Breast epithelium (tissue), 4 donors: ENCODE measurements around the gene FSHR. TPM values are rescaled to one million over a fixed set of nuclear protein-coding genes. Genes with fewer than 3 reads are reported as not detected.

Experiments used
- DNase-seq, 2 donors: peaks; one replicate each; pipeline ENCODE4 v3.0.0-alpha.2; 2019; ENCODE audit warnings: low spot score in 2 of 2
- H3K27ac ChIP-seq, 2 donors: fragments of 200-600 bp; sonication (generic) in 1 of 2; one replicate each; pipeline ENCODE4 v1.5.1; 2016 to 2019; ENCODE audit warnings: mild to moderate bottlenecking in 1 of 2
- H3K27me3 ChIP-seq, 2 donors: fragments of 200-600 bp; sonication (generic) in 1 of 2; one replicate each; pipeline versions ENCODE4 v1.5.1 to v1.6.0; 2017 to 2019; ENCODE audit warnings: control low read depth in 1 of 2, mild to moderate bottlenecking in 1 of 2
- H3K36me3 ChIP-seq: fragments of 200-600 bp; one replicate; pipeline ENCODE4 v1.5.1; 2019
- H3K4me1 ChIP-seq, 2 donors: fragments of 200-600 bp; sonication (generic); one replicate each; pipeline ENCODE4 v1.5.1; 2016 to 2019; ENCODE audit warnings: control low read depth in 1 of 2
- H3K4me3 ChIP-seq, 3 donors: fragments of 200-600 bp; sonication (generic); 1 replicate in 2 of 3; 2 replicates in 1 of 3; pipeline ENCODE4 v1.5.1; 2016 to 2019; ENCODE audit warnings: mild to moderate bottlenecking in 3 of 3, moderate library complexity in 2 of 3
- H3K9me3 ChIP-seq, 2 donors: fragments of 200-600 bp; sonication (generic) in 1 of 2; one replicate each; pipeline ENCODE4 v1.5.1; 2016 to 2019; ENCODE audit warnings: control low read depth in 1 of 2
- POLR2A ChIP-seq: fragments of 450-650 bp; IDR thresholded peaks from one replicate; pipeline ENCODE4 v1.6.1; 2016; ENCODE audit warnings: antibody characterized with exemption, mild to moderate bottlenecking, moderate library complexity
- POLR2AphosphoS5 ChIP-seq, 3 donors: sonication (generic); formaldehyde crosslinking; IDR thresholded peaks; one replicate each; pipeline ENCODE4 v1.6.1; 2017; ENCODE audit warnings: antibody characterized with exemption in 3 of 3
- intact Hi-C: fragments of 100-400 bp; cut with DNase I; formaldehyde crosslinking; loops from one replicate; pipeline ENCODE4 v1.15.1; 2023; ENCODE audit warnings: low total_unique reads
- total RNA-seq, 3 donors: library from RNA; depleted of rRNA; stranded (reverse); fragments of >200 nt; gene quantifications; one replicate each; pipeline ENCODE4 v1.1.0, GENCODE V29; 2016
- TF ChIP-seq, protein P1 (sequence below), 3 donors: fragments of 450-650 bp; IDR thresholded peaks; one replicate each; pipeline ENCODE4 v1.5.1; 2016 to 2017; ENCODE audit warnings: antibody characterized with exemption in 3 of 3, mild to moderate bottlenecking in 3 of 3, moderate library complexity in 3 of 3

Gene FSHR
- total RNA-seq, 3 donors from 2014 or later = not detected

DNA sequence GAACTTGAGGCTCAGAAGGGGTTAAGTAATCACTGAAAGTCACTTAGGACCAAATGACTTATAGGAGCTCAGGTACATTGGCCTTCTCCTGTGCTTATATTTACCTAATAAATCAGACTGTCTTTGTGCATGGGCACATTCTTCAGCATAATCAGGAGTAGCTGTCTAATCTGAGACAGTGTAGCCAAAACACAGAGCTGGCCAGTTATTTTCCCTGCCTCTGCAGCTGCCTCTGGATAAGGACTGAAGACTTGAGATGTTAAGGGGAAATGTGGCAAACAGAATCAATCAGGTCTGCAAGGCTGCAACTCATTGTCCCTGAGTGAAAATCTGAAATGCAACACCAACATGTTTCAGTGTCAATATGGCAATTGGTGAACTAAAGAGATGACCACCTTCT is 1.5 kb downstream of the FSHR start:
- DNase-seq = no peak
- no peaks in the 10 kb centered on the region for H3K36me3 ChIP-seq
- H3K27me3 ChIP-seq = no peaks in the 10 kb centered on the region
- H3K27ac ChIP-seq = no peak overlapping the region
- TF ChIP-seq POLR2A = no peak
- TF ChIP-seq, protein P1, sequence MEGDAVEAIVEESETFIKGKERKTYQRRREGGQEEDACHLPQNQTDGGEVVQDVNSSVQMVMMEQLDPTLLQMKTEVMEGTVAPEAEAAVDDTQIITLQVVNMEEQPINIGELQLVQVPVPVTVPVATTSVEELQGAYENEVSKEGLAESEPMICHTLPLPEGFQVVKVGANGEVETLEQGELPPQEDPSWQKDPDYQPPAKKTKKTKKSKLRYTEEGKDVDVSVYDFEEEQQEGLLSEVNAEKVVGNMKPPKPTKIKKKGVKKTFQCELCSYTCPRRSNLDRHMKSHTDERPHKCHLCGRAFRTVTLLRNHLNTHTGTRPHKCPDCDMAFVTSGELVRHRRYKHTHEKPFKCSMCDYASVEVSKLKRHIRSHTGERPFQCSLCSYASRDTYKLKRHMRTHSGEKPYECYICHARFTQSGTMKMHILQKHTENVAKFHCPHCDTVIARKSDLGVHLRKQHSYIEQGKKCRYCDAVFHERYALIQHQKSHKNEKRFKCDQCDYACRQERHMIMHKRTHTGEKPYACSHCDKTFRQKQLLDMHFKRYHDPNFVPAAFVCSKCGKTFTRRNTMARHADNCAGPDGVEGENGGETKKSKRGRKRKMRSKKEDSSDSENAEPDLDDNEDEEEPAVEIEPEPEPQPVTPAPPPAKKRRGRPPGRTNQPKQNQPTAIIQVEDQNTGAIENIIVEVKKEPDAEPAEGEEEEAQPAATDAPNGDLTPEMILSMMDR (IDR thresholded peaks at IDR 0.05) = no peak
- TF ChIP-seq POLR2AphosphoS5 (IDR thresholded peaks at IDR 0.05) = no peak
- H3K4me3 ChIP-seq = no peak overlapping the region
- no peaks in the 10 kb centered on the region for H3K4me1 ChIP-seq
- H3K9me3 ChIP-seq = no peaks in the 10 kb centered on the region
- intact Hi-C loops = no loop called here

DNA sequence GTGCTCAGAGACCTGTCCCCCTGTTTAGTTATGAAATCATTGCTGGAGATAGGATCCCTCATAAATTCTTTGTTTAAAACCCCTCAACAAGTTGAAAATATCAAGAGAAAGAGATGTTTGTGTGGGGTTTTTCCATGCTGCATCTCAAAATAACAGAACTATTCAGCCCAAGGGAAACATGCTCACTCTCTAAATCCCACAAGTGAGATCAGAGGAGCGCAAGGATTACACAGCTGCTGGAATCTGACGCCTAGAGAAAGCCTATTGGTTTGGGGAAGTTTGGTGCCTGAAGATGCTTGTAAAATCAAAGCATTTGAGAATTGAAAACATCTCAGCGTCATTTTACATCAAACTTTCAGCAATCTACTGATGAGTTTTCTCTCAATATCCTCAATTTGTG is 7.9 kb downstream of the FSHR start:
- Histone ChIP-seq H3K36me3 (no peaks in the 10 kb centered on the region), H3K4me1 (no peaks in the 10 kb centered on the region), H3K27me3 (no peaks in the 10 kb centered on the region), H3K9me3 (no peaks in the 10 kb centered on the region), H3K4me3 (no peak overlapping the region), H3K27ac (no peak overlapping the region)
- no peak for DNase-seq
- TF ChIP-seq, protein P1 (IDR thresholded peaks at IDR 0.05) = no peak
- TF ChIP-seq POLR2A (no peak), POLR2AphosphoS5 (IDR thresholded peaks at IDR 0.05) (no peak)
- intact Hi-C loops = no loop called here

DNA sequence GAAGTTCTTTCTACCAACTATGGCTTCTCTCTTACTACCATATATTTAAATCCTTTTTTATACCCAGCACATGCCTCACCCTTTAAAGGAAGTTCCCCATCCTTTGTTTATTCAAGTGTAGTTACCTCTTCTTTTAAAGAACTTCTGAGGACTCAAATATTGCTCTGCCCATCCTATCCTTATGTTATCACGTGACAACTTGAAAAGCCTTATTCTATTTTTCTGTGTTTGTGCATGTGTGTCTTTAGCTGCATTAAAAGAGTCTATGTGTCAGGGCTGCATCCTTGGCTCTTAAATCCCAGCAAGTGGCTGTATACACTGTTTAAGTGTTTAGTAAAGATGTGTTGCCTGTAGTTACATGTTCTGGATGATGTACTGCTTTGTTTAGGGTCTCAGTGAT is 22.5 kb downstream of the FSHR start:
- Histone ChIP-seq H3K36me3 (no peaks in the 10 kb centered on the region), H3K9me3 (peaks cover 0 to 3% of the 10 kb centered on the region in 2 donors), H3K4me3 (no peak overlapping the region), H3K27ac (no peak overlapping the region), H3K4me1 (no peaks in the 10 kb centered on the region), H3K27me3 (no peaks in the 10 kb centered on the region)
- intact Hi-C loops = no loop called here
- TF ChIP-seq POLR2AphosphoS5 (IDR thresholded peaks at IDR 0.05) (no peak), POLR2A (no peak)
- TF ChIP-seq, protein P1 (IDR thresholded peaks at IDR 0.05) = no peak
- DNase-seq = no peak

DNA sequence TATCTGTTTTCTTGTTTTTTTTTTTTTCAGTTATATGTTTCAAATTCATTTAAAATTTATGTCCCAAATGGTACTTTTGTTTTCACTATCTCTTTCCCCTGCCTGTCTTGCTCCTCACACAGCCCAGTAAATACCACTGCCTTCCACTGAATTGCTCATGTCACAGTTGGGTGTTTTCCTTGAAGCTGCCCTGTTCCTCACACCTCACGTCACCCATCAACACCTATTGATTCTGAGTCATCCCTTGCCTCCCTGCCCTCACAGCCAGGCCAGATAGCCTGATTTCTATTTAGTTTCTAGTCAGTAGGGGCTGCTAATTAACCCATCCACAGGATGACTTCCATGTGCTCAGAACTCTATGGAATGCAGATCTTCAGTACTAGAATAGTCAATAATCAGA is 25.3 kb downstream of the FSHR start:
- Histone ChIP-seq H3K9me3 (no peaks in the 10 kb centered on the region), H3K27me3 (no peaks in the 10 kb centered on the region), H3K36me3 (no peaks in the 10 kb centered on the region), H3K4me3 (no peak overlapping the region), H3K27ac (no peak overlapping the region), H3K4me1 (no peaks in the 10 kb centered on the region)
- no peak for TF ChIP-seq POLR2A
- no peak for DNase-seq
- intact Hi-C loops = no loop called here

DNA sequence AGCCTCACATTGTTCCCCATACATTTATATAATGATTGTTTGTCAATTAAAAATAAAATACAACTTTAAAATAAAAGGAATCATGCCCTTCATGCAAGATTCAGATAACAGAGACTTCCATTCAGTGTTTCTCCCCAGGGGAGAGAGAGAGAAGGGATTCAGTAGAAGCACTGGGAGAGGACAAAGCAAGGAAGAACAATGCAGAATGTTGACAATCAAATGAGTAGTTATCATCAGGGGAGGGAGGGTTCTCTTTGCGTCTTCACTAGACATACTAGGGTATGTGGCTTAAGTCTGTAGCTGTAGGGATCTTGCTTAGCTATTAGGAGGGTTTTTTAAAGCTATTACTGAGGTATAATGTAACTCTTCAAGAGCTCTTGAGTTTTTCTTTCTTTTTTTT is 30.7 kb downstream of the FSHR start:
- H3K27me3 ChIP-seq = no peaks in the 10 kb centered on the region
- no peak overlapping the region for H3K27ac ChIP-seq
- no peaks in the 10 kb centered on the region for H3K36me3 ChIP-seq
- H3K4me1 ChIP-seq = no peaks in the 10 kb centered on the region
- TF ChIP-seq, protein P1 (IDR thresholded peaks at IDR 0.05) = no peak
- TF ChIP-seq POLR2A = no peak
- TF ChIP-seq POLR2AphosphoS5 (IDR thresholded peaks at IDR 0.05) = no peak
- H3K9me3 ChIP-seq = no peaks in the 10 kb centered on the region
- intact Hi-C loops = no loop called here
- DNase-seq = no peak
- H3K4me3 ChIP-seq = no peak overlapping the region

DNA sequence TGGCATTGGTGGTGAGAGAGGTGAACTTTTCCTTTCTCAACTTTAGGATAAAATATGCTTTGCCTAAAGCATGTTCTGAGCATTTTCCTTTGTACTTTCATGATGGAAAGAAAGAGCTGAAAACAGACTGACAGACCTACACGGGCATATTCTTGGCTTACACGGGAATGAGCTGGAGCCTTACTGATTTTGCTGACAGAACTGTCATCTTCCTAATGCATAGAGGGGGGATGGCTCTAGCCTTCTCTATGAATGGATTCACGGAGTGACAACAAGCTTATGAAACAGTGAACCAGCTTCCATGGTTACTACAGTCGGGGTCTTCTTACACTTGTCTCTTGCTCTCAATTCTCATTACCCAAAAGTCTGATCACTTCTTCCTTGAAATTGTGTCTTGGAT is 32.2 kb downstream of the FSHR start:
- DNase-seq = no peak
- Histone ChIP-seq H3K36me3 (no peaks in the 10 kb centered on the region), H3K4me3 (no peak overlapping the region), H3K9me3 (no peaks in the 10 kb centered on the region), H3K27me3 (no peaks in the 10 kb centered on the region), H3K27ac (no peak overlapping the region), H3K4me1 (no peaks in the 10 kb centered on the region)
- intact Hi-C loops = no loop called here
- TF ChIP-seq POLR2A (no peak), POLR2AphosphoS5 (IDR thresholded peaks at IDR 0.05) (no peak)
- TF ChIP-seq, protein P1 (IDR thresholded peaks at IDR 0.05) = no peak
